ENCODE measurements around the gene DZIP1L. TPM values are rescaled to one million over a fixed set of nuclear protein-coding genes. Genes with fewer than 3 reads are reported as not detected.
A peak's percentile ranks its signal among the peaks of the same experiment; 100 is the strongest.

DZIP1L gene
- total RNA-seq, 1 donor from 2014 or later: 26.6 TPM

GRCh38 chr3:138078096-138078495 lies 37.3 kb downstream of the DZIP1L start:
- Mint-ChIP-seq H3K36me3 (ENCODE audit: low read depth) (peaks cover 41% of the 10 kb centered on the region), H3K9me3 (no peaks in the 10 kb centered on the region), H3K27me3 (ENCODE audit: low read depth) (no peaks in the 10 kb centered on the region), H3K4me1 (no peaks in the 10 kb centered on the region), H3K4me3 (no peak overlapping the region), H3K27ac (ENCODE audit: unreplicated experiment) (no peak overlapping the region)
- TF ChIP-seq CTCF (conservative IDR thresholded peaks at IDR 0.05): no peak
- DNase-seq (ENCODE audit: low read depth, low spot score): no peak

DNA sequence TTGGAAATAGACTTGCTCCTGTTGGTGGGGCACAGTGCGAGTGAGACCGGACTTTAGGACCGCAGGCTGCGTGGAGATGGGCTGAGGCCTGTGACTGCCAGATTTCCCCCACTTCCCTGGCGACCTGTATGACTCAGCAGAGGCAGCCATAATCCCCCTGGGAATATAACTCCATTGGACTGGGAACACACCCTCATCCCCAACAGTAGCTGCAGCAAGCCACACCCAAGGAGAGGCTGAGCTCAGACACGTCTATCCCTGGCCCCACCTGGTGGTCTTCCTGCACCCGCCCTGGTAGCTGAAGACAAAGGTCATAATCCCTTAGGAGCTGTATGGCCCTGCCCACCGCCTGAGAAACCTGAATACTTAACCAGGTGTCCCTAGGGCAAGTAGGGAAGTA lies 42.6 kb downstream of the DZIP1L start:
- H3K27me3 Mint-ChIP-seq (ENCODE audit: low read depth): no peaks in the 10 kb centered on the region
- TF ChIP-seq CTCF (conservative IDR thresholded peaks at IDR 0.05): no peak
- DNase-seq (ENCODE audit: low read depth, low spot score): no peak
- H3K4me1 Mint-ChIP-seq: peaks cover 12% of the 10 kb centered on the region
- peaks cover 38% of the 10 kb centered on the region for H3K36me3 Mint-ChIP-seq (ENCODE audit: low read depth)
- no peak overlapping the region for H3K27ac Mint-ChIP-seq (ENCODE audit: unreplicated experiment)
- no peaks in the 10 kb centered on the region for H3K9me3 Mint-ChIP-seq
- H3K4me3 Mint-ChIP-seq: no peak overlapping the region

GRCh38 chr3:138070006-138070405 lies 45.4 kb downstream of the DZIP1L start:
- peaks cover 14% of the 10 kb centered on the region for H3K36me3 Mint-ChIP-seq (ENCODE audit: low read depth)
- H3K27me3 Mint-ChIP-seq (ENCODE audit: low read depth): no peaks in the 10 kb centered on the region
- no peak for DNase-seq (ENCODE audit: low read depth, low spot score)
- H3K4me3 Mint-ChIP-seq: no peak overlapping the region
- no peaks in the 10 kb centered on the region for H3K9me3 Mint-ChIP-seq
- no peak overlapping the region for H3K27ac Mint-ChIP-seq (ENCODE audit: unreplicated experiment)
- H3K4me1 Mint-ChIP-seq: peaks cover 12% of the 10 kb centered on the region
- no peak for TF ChIP-seq CTCF (conservative IDR thresholded peaks at IDR 0.05)

DNA sequence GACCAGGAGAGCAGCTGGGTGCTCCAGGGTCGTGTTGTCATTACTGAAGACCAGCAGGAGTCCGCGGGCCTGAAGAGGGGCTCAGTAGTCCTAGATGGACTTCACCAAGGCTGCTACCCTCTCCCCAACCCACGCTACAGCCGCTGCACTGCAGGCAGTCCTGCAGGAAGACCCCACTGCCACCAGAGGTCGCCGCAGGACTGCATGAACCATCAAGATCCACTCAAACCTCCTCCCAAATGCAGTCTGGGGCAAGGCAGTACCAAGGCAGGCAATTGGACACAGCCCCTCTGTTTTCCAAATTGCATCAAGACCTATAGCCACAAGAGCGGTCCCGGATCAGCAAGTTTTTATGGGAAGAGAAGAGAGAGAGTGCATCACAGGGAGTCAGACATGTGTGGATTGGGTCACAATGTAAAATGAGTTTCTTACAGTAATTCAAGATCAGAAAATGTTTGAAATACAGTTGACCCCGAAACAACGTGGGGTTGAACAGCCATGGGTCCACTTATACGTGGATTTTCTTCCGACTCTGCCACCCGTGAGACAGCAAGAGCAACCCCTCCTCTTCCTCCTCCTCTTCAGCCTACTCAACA lies 46.7 kb downstream of the DZIP1L start:
- Mint-ChIP-seq H3K9me3 (no peaks in the 10 kb centered on the region), H3K36me3 (ENCODE audit: low read depth) (peaks cover 6% of the 10 kb centered on the region), H3K4me3 (no peak overlapping the region), H3K4me1 (peaks cover 12% of the 10 kb centered on the region), H3K27me3 (ENCODE audit: low read depth) (no peaks in the 10 kb centered on the region), H3K27ac (ENCODE audit: unreplicated experiment) (no peak overlapping the region)
- peak; percentile 98 for TF ChIP-seq CTCF (conservative IDR thresholded peaks at IDR 0.05)
- DNase-seq (ENCODE audit: low read depth, low spot score): peak; percentile 82

GRCh38 chr3:138068046-138068445 lies 47.4 kb downstream of the DZIP1L start:
- Mint-ChIP-seq H3K27ac (ENCODE audit: unreplicated experiment) (no peak overlapping the region), H3K4me1 (peaks cover 12% of the 10 kb centered on the region), H3K4me3 (no peak overlapping the region), H3K27me3 (ENCODE audit: low read depth) (no peaks in the 10 kb centered on the region), H3K36me3 (ENCODE audit: low read depth) (peaks cover 1% of the 10 kb centered on the region), H3K9me3 (no peaks in the 10 kb centered on the region)
- DNase-seq (ENCODE audit: low read depth, low spot score): no peak
- TF ChIP-seq CTCF (conservative IDR thresholded peaks at IDR 0.05): no peak

Data from neural crest cell (in vitro differentiated cells).